Tibial nerve (tissue), 4 donors: Measurements from ENCODE around the gene C2CD5. TPM values are rescaled to one million over a fixed set of nuclear protein-coding genes. Genes with fewer than 3 reads are reported as not detected.
A peak's percentile ranks its signal among the peaks of the same experiment; 100 is the strongest.

Source experiments
- DNase-seq, 2 donors: peaks; one replicate each; pipeline ENCODE4 v3.0.0-alpha.2; 2019; ENCODE audit warnings: low spot score in 2 of 2
- H3K27ac ChIP-seq, 4 donors: fragments of 200-600 bp; sonication (generic) in 3 of 4; one replicate each; pipeline ENCODE4 v1.5.1; 2017 to 2019; ENCODE audit warnings: mild to moderate bottlenecking in 1 of 4
- H3K27me3 ChIP-seq, 2 donors: fragments of 200-600 bp; sonication (generic) in 1 of 2; one replicate each; pipeline versions ENCODE4 v1.5.1 to v1.6.0; 2017 to 2019
- H3K36me3 ChIP-seq, 3 donors: fragments of 200-600 bp; sonication (generic); one replicate each; pipeline ENCODE4 v1.5.1; 2018 to 2019
- H3K4me1 ChIP-seq, 4 donors: fragments of 200-600 bp; sonication (generic) in 3 of 4; one replicate each; pipeline ENCODE4 v1.5.1; 2017 to 2019
- H3K4me3 ChIP-seq, 4 donors: fragments of 200-600 bp; sonication (generic) in 3 of 4; one replicate each; pipeline ENCODE4 v1.5.1; 2017 to 2019; ENCODE audit warnings: mild to moderate bottlenecking in 1 of 4, moderate library complexity in 1 of 4
- H3K9me3 ChIP-seq, 4 donors: fragments of 200-600 bp; sonication (generic) in 3 of 4; one replicate each; pipeline ENCODE4 v1.5.1; 2017 to 2019
- EP300 ChIP-seq, 2 donors: sonication (generic); formaldehyde crosslinking; IDR thresholded peaks; one replicate each; pipeline ENCODE4 v1.6.1; 2017; ENCODE audit warnings: antibody characterized with exemption in 2 of 2, mild to moderate bottlenecking in 1 of 2
- POLR2A ChIP-seq, 2 donors: fragments of 450-650 bp; IDR thresholded peaks; one replicate each; pipeline ENCODE4 v1.6.1; 2017; ENCODE audit warnings: antibody characterized with exemption in 2 of 2, mild to moderate bottlenecking in 2 of 2, moderate library complexity in 2 of 2
- WGBS, 2 donors: methylation state at CpG; one replicate each; pipeline ENCODE4 v1.1.5; 2018; 5-methylcytosine and 5-hydroxymethylcytosine counted together
- total RNA-seq, 4 donors: library from RNA; depleted of rRNA; stranded (reverse); fragments of >200 nt; gene quantifications; one replicate each; pipeline ENCODE4 v1.1.0, GENCODE V29; 2016
- TF ChIP-seq, protein P1 (sequence below), 5 experiments: fragments of 200-600 bp in 3 of 5; fragments of 450-650 bp in 2 of 5; sonication (generic) in 3 of 5; IDR thresholded peaks; one replicate each; pipeline ENCODE4 v1.5.1; 2016 to 2019; ENCODE audit warnings: antibody characterized with exemption in 5 of 5, mild to moderate bottlenecking in 3 of 5, moderate library complexity in 2 of 5

C2CD5 gene
- total RNA-seq, 4 donors from 2014 or later, result 49.2 to 63.8 (median 52.5) TPM

GRCh38 chr12:22473212-22473611 is 71.1 kb downstream of the C2CD5 start:
- Histone ChIP-seq H3K36me3 (peaks cover 0 to 68% (median 0%) of the 10 kb centered on the region in 3 donors), H3K27me3 (no peaks in the 10 kb centered on the region), H3K4me1 (no peaks in the 10 kb centered on the region), H3K27ac (no peak overlapping the region), H3K9me3 (no peaks in the 10 kb centered on the region), H3K4me3 (no peak overlapping the region)
- no peak for DNase-seq
- TF ChIP-seq POLR2A (IDR thresholded peaks at IDR 0.05) (no peak), EP300 (IDR thresholded peaks at IDR 0.05) (no peak)
- TF ChIP-seq, protein P1, sequence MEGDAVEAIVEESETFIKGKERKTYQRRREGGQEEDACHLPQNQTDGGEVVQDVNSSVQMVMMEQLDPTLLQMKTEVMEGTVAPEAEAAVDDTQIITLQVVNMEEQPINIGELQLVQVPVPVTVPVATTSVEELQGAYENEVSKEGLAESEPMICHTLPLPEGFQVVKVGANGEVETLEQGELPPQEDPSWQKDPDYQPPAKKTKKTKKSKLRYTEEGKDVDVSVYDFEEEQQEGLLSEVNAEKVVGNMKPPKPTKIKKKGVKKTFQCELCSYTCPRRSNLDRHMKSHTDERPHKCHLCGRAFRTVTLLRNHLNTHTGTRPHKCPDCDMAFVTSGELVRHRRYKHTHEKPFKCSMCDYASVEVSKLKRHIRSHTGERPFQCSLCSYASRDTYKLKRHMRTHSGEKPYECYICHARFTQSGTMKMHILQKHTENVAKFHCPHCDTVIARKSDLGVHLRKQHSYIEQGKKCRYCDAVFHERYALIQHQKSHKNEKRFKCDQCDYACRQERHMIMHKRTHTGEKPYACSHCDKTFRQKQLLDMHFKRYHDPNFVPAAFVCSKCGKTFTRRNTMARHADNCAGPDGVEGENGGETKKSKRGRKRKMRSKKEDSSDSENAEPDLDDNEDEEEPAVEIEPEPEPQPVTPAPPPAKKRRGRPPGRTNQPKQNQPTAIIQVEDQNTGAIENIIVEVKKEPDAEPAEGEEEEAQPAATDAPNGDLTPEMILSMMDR (IDR thresholded peaks at IDR 0.05), result no peak
- WGBS, 2 donors, result 82 to 84% methylated on average over 5 of the region's 5 CpGs

- Histone ChIP-seq H3K27ac (no peak overlapping the region), H3K4me1 (no peaks in the 10 kb centered on the region), H3K4me3 (no peak overlapping the region), H3K9me3 (no peaks in the 10 kb centered on the region), H3K36me3 (peaks cover 0 to 52% (median 0%) of the 10 kb centered on the region in 3 donors), H3K27me3 (no peaks in the 10 kb centered on the region)
- TF ChIP-seq EP300 (IDR thresholded peaks at IDR 0.05) (no peak), POLR2A (IDR thresholded peaks at IDR 0.05) (no peak)
- TF ChIP-seq, protein P1 (IDR thresholded peaks at IDR 0.05), result no peak
- WGBS, 2 donors, result 80 to 85% methylated on average over 10 of the region's 10 CpGs
- no peak for DNase-seq
Observed at GRCh38 chr12:22467190-22467589, 77.2 kb downstream of the C2CD5 start.

GRCh38 chr12:22463306-22463705 is 81.0 kb downstream of the C2CD5 start:
- no peaks in the 10 kb centered on the region for H3K27me3 ChIP-seq
- DNase-seq, result no peak
- no peak overlapping the region for H3K27ac ChIP-seq
- 90 to 96% methylated on average over 2 of the region's 2 CpGs for WGBS, 2 donors
- no peak overlapping the region for H3K4me3 ChIP-seq
- TF ChIP-seq EP300 (IDR thresholded peaks at IDR 0.05), result no peak
- no peak for TF ChIP-seq POLR2A (IDR thresholded peaks at IDR 0.05)
- TF ChIP-seq, protein P1 (IDR thresholded peaks at IDR 0.05), result no peak
- no peaks in the 10 kb centered on the region for H3K9me3 ChIP-seq
- peaks cover 0 to 20% (median 0%) of the 10 kb centered on the region in 3 donors for H3K36me3 ChIP-seq
- no peaks in the 10 kb centered on the region for H3K4me1 ChIP-seq

DNA sequence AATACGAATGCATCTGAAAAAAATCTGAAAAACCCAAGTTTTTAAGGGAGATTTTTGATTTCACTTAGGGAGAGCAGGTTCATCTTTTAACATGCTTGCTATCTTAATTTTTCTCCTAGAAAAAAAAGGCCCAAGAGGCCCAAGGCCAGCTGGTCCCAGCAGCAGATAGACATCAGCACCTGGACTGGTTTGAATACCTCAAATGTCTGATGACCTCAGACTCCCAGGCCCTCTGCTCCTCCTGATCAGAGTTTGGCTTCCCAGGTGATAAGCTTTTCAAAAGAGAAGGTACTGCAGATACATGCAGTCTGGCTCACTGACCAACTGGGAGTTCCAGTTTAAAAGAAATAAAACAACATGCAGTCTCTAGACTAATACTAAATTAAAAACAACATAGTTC is 82.6 kb downstream of the C2CD5 start:
- H3K36me3 ChIP-seq, result peaks cover 0 to 20% (median 0%) of the 10 kb centered on the region in 3 donors
- no peaks in the 10 kb centered on the region for H3K9me3 ChIP-seq
- no peak overlapping the region for H3K27ac ChIP-seq
- WGBS, 2 donors, result 96 to 98% methylated on average over 1 of the region's 1 CpG
- no peak overlapping the region for H3K4me3 ChIP-seq
- H3K27me3 ChIP-seq, result no peaks in the 10 kb centered on the region
- no peaks in the 10 kb centered on the region for H3K4me1 ChIP-seq
- DNase-seq, result no peak
- TF ChIP-seq, protein P1 (IDR thresholded peaks at IDR 0.05), result no peak
- TF ChIP-seq POLR2A (IDR thresholded peaks at IDR 0.05), result no peak
- no peak for TF ChIP-seq EP300 (IDR thresholded peaks at IDR 0.05)

GRCh38 chr12:22459838-22460490 is 84.4 kb downstream of the C2CD5 start:
- Histone ChIP-seq H3K27me3 (no peaks in the 10 kb centered on the region), H3K9me3 (no peaks in the 10 kb centered on the region), H3K36me3 (peaks cover 0 to 24% (median 0%) of the 10 kb centered on the region in 3 donors), H3K27ac (no peak overlapping the region), H3K4me1 (no peaks in the 10 kb centered on the region), H3K4me3 (no peak overlapping the region)
- TF ChIP-seq EP300 (IDR thresholded peaks at IDR 0.05) (no peak), POLR2A (IDR thresholded peaks at IDR 0.05) (no peak)
- TF ChIP-seq, protein P1 (IDR thresholded peaks at IDR 0.05), result peak; percentile 31 to 54 (median 50)
- WGBS, 2 donors, result 31% methylated on average over 3 of the region's 3 CpGs
- DNase-seq, result peak in 1 of 2 donors; percentile 26
